ENCODE measurements around the gene TLR9. TPM values are rescaled to one million over a fixed set of nuclear protein-coding genes. Genes with fewer than 3 reads are reported as not detected.

TLR9 gene
- total RNA-seq, 1 experiment from 2014 or later = not detected

- DNase-seq (ENCODE audit: low spot score) = no peak
- Mint-ChIP-seq H3K4me1 (peaks cover 10% of the 10 kb centered on the region; the same call in 1 of the 2 replicates), H3K36me3 (peaks cover 70% of the 10 kb centered on the region), H3K4me3 (no peak overlapping the region), H3K27ac (no peak overlapping the region), H3K9me3 (no peaks in the 10 kb centered on the region), H3K27me3 (ENCODE audit: low read depth) (no peaks in the 10 kb centered on the region)
- ChIA-PET POLR2A (no interaction called here), CTCF (no interaction called here)
- ATAC-seq = no peak
- TF ChIP-seq FOXK1 (CRISPR knock-in tag; IDR thresholded peaks at IDR 0.05) = no peak
Measured at GRCh38 chr3:52269776-52270175, 44.3 kb upstream of the TLR9 start.

GRCh38 chr3:52268036-52268435 lies 42.6 kb upstream of the TLR9 start:
- ATAC-seq (no peak), DNase-seq (ENCODE audit: low spot score) (no peak)
- no peaks in the 10 kb centered on the region for H3K27me3 Mint-ChIP-seq (ENCODE audit: low read depth)
- H3K4me1 Mint-ChIP-seq = 0 out of 2 replicates have a peak, but pooled peaks cover 3% of the 10 kb centered on the region
- H3K27ac Mint-ChIP-seq = no peak overlapping the region; the same call in 1 of the 2 replicates
- peaks cover 69% of the 10 kb centered on the region for H3K36me3 Mint-ChIP-seq
- ChIA-PET CTCF (no interaction called here), POLR2A (no interaction called here)
- TF ChIP-seq KAT7 (CRISPR knock-in tag; IDR thresholded peaks at IDR 0.05; ENCODE audit: borderline replicate concordance) (no peak), ZBTB43 (CRISPR knock-in tag; IDR thresholded peaks at IDR 0.05) (no peak), RORB (CRISPR knock-in tag; IDR thresholded peaks at IDR 0.05) (no peak), ELF4 (CRISPR knock-in tag; IDR thresholded peaks at IDR 0.05; ENCODE audit: low read depth) (no peak), TEAD1 (CRISPR knock-in tag; IDR thresholded peaks at IDR 0.05) (no peak), ATF1 (CRISPR knock-in tag; IDR thresholded peaks at IDR 0.05) (no peak), MXD4 (CRISPR knock-in tag; IDR thresholded peaks at IDR 0.05; ENCODE audit: borderline replicate concordance) (no peak), ZBTB21 (CRISPR knock-in tag; IDR thresholded peaks at IDR 0.05; ENCODE audit: borderline replicate concordance) (no peak), SMAD4 (CRISPR knock-in tag; IDR thresholded peaks at IDR 0.05) (no peak), ZNF138 (CRISPR knock-in tag; conservative IDR thresholded peaks at IDR 0.05) (no peak), ESRRA (CRISPR knock-in tag; IDR thresholded peaks at IDR 0.05; ENCODE audit: borderline replicate concordance) (no peak), HMGXB4 (CRISPR knock-in tag; IDR thresholded peaks at IDR 0.05) (no peak), ZNF232 (CRISPR knock-in tag; IDR thresholded peaks at IDR 0.05) (no peak), IRF1 (CRISPR knock-in tag; IDR thresholded peaks at IDR 0.05) (no peak), ZNF281 (CRISPR knock-in tag; IDR thresholded peaks at IDR 0.05) (no peak), ZNF263 (CRISPR knock-in tag; IDR thresholded peaks at IDR 0.05; ENCODE audit: low read depth) (no peak)
- H3K4me3 Mint-ChIP-seq = no peak overlapping the region
- H3K9me3 Mint-ChIP-seq = no peaks in the 10 kb centered on the region

GRCh38 chr3:52265387-52265786 lies 39.9 kb upstream of the TLR9 start:
- Mint-ChIP-seq H3K27me3 (ENCODE audit: low read depth) (no peaks in the 10 kb centered on the region), H3K36me3 (peaks cover 82% of the 10 kb centered on the region), H3K4me3 (no peak overlapping the region), H3K9me3 (no peaks in the 10 kb centered on the region), H3K4me1 (no peaks in the 10 kb centered on the region), H3K27ac (no peak overlapping the region)
- DNase-seq (ENCODE audit: low spot score) (no peak), ATAC-seq (no peak; the same call in 1 of the 2 replicates)
- TF ChIP-seq GABPB1 (CRISPR knock-in tag; IDR thresholded peaks at IDR 0.05) = no peak
- TF ChIP-seq STAT6 (CRISPR knock-in tag; conservative IDR thresholded peaks at IDR 0.05; ENCODE audit: low read depth) = no peak
- TF ChIP-seq CREM (CRISPR knock-in tag; IDR thresholded peaks at IDR 0.05) = no peak
- CTCF ChIA-PET = no interaction called here
- POLR2A ChIA-PET = no interaction called here
